ENCODE measurements around the gene NLRP12.

NLRP12 gene

GRCh38 chr19:53828531-53828930 lies 4.4 kb upstream of the NLRP12 start:
- no peak for TF ChIP-seq CTCF (IDR thresholded peaks at IDR 0.05; ENCODE audit: low read depth, low read length)
- no peak for DNase-seq (ENCODE audit: low read depth, low spot score)
- in situ Hi-C loops (cut with HindIII; ENCODE audit: low sequenced_read_pairs): no loop called here
- H3K4me3 ChIP-seq (ENCODE audit: low read depth, low read length): no peak overlapping the region

GRCh38 chr19:53826876-53827275 lies 2.8 kb upstream of the NLRP12 start:
- TF ChIP-seq CTCF (IDR thresholded peaks at IDR 0.05; ENCODE audit: low read depth, low read length): no peak
- in situ Hi-C loops (cut with HindIII; ENCODE audit: low sequenced_read_pairs): no loop called here
- peak; percentile 8 for DNase-seq (ENCODE audit: low read depth, low spot score)
- H3K4me3 ChIP-seq (ENCODE audit: low read depth, low read length): no peak overlapping the region

GRCh38 chr19:53823380-53824120 lies 564 bp downstream of the NLRP12 start:
- TF ChIP-seq CTCF (IDR thresholded peaks at IDR 0.05; ENCODE audit: low read depth, low read length): no peak
- in situ Hi-C loops (cut with HindIII; ENCODE audit: low sequenced_read_pairs): no loop called here
- no peak overlapping the region for H3K4me3 ChIP-seq (ENCODE audit: low read depth, low read length)
- no peak for DNase-seq (ENCODE audit: low read depth, low spot score)

- in situ Hi-C loops (cut with HindIII; ENCODE audit: low sequenced_read_pairs): no loop called here
- TF ChIP-seq CTCF (IDR thresholded peaks at IDR 0.05; ENCODE audit: low read depth, low read length): no peak
- no peak for DNase-seq (ENCODE audit: low read depth, low spot score)
- H3K4me3 ChIP-seq (ENCODE audit: low read depth, low read length): no peak overlapping the region
Measured at GRCh38 chr19:53819861-53820260, 4.3 kb downstream of the NLRP12 start.

GRCh38 chr19:53818756-53819155 lies 5.4 kb downstream of the NLRP12 start:
- TF ChIP-seq CTCF (IDR thresholded peaks at IDR 0.05; ENCODE audit: low read depth, low read length): no peak
- in situ Hi-C loops (cut with HindIII; ENCODE audit: low sequenced_read_pairs): no loop called here
- DNase-seq (ENCODE audit: low read depth, low spot score): no peak
- H3K4me3 ChIP-seq (ENCODE audit: low read depth, low read length): no peak overlapping the region

GRCh38 chr19:53813996-53814395 lies 10.1 kb downstream of the NLRP12 start:
- no peak for DNase-seq (ENCODE audit: low read depth, low spot score)
- TF ChIP-seq CTCF (IDR thresholded peaks at IDR 0.05; ENCODE audit: low read depth, low read length): no peak

More at GRCh38 chr19:53813996-53814395, 10.1 kb downstream of the NLRP12 start:
- H3K4me3 ChIP-seq (ENCODE audit: low read depth, low read length): no peak overlapping the region
- in situ Hi-C loops (cut with HindIII; ENCODE audit: low sequenced_read_pairs): no loop called here
